Astrocyte of the spinal cord (primary cell): ENCODE data around the gene UBE2O.

ENCODE experiments used
- DNase-seq: peaks from one replicate; pipeline ENCODE4 v3.0.0; 2011; ENCODE audit warnings: low read depth, low spot score
- H3K4me3 ChIP-seq: 2 replicates; pipeline ENCODE4 v1.5.1; 2011; ENCODE audit warnings: low read depth, mild to moderate bottlenecking, low read length, moderate library complexity
- in situ Hi-C: cut with HindIII; loops from 2 replicates; pipeline ENCODE4 v1.10.0; 2017; ENCODE audit warnings: low sequenced_read_pairs
- TF ChIP-seq, protein P1 (sequence below): IDR thresholded peaks from 2 replicates; pipeline ENCODE4 v1.5.1; 2012; ENCODE audit warnings: low read depth, mild to moderate bottlenecking, low read length, inconsistent platforms

Gene UBE2O

DNA sequence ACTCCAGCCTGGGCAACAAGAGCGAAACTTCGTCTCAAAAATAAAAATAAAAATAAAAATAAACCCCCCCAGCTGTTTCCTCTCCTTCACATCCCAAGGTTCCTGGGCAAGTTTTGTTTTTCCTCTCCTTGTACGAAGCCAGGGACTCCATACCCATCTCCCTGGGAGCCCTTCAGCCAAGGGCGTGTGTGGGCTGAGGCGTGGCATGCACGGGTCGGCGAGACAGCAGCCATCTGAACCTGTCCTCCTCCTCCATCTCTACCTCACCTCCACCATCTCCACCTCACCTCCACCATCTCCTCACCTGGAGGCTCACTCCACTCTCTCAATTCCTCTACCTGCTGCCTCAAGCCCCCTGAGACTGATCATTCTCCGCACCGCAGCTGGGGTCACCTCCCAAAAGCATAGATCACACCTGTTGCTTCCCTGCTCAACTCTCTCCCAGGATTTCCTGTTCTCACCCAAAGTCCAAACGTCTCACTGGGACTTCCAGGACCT, 31.3 kb upstream of the UBE2O start:
- in situ Hi-C loops: no loop called here

DNA sequence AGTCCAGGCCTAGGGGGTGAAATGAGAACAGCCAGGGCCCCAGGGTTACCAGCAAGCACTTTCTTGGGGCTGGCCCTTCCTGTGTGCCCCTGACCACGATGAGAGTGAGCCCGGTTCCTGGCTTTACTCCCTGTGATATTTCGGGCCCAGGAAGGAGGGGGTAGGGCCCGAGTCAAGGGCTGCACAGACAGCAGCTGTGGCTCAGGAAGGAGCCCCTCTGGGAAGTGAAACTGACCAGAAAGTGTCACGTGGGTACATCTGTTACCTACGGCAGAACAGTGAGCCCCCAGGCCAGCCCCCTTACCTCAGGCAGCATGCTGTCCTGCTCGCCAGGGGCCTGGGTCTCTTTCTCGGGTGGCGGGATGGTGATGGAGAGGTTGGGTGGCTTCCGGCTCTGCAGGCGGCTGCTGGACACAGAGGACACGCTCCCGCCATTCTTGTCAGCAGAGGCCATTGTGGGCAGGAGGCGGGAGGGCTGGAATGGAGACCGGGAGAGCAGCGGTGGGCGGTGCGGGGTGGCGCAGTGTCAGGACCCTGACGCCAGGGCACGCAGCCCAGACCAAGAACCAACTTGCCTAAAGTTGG, 28.2 kb upstream of the UBE2O start:
- no peak overlapping the region for H3K4me3 ChIP-seq
- DNase-seq: no peak
- TF ChIP-seq, protein P1, sequence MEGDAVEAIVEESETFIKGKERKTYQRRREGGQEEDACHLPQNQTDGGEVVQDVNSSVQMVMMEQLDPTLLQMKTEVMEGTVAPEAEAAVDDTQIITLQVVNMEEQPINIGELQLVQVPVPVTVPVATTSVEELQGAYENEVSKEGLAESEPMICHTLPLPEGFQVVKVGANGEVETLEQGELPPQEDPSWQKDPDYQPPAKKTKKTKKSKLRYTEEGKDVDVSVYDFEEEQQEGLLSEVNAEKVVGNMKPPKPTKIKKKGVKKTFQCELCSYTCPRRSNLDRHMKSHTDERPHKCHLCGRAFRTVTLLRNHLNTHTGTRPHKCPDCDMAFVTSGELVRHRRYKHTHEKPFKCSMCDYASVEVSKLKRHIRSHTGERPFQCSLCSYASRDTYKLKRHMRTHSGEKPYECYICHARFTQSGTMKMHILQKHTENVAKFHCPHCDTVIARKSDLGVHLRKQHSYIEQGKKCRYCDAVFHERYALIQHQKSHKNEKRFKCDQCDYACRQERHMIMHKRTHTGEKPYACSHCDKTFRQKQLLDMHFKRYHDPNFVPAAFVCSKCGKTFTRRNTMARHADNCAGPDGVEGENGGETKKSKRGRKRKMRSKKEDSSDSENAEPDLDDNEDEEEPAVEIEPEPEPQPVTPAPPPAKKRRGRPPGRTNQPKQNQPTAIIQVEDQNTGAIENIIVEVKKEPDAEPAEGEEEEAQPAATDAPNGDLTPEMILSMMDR: no peak
- in situ Hi-C loops: no loop called here

More for the DNA sequence above, 31.3 kb upstream of the UBE2O start:
- no peak for DNase-seq
- TF ChIP-seq, protein P1: no peak
- H3K4me3 ChIP-seq: no peak overlapping the region

DNA sequence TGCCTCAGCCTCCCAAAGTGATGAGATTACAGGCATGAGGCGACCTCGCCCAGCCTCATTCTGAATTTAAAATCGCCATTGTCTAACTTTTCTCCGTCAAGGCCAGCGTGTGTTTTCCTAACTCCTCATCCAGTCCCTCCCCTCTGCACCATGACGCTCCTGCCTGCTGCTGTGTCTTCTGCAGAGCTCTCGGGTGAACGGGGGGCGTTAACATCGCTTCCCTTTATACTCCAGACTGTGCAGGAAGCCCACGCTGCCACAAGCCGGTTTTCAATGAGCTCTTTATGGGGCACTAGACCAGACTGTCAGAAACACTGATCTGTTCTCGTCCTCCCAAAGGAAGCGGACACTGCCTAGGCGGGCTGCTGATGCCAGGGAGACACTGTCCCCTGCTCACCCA, 27.7 kb upstream of the UBE2O start:
- DNase-seq: no peak
- TF ChIP-seq, protein P1: no peak
- H3K4me3 ChIP-seq: no peak overlapping the region
- in situ Hi-C loops: no loop called here

DNA sequence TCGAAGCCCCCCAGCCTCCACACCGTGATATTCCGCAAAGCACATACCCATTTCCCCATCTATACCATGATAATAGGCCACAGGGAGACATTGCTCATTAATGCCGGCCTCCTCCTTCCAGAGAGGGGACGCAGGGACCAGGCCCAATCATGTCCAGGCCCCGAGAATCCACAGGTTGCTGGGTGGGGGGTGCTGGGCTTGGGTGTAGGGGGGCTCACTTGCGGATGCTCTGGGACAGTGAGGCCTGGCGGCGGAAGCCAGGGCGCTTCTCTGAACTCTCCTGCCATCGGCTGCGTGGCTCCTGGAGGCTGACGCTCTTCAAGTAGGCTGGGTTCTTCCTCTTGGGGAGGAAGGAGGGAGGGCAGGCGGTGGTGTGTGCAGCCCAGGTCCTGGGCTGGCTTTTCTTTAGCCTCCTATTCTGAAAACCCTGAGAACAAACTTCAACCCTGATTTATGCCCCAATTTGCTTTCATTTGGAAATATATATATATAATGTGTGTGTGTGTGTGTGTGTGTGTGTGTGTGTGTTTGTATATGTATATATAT, 26.6 kb upstream of the UBE2O start:
- in situ Hi-C loops: no loop called here
- TF ChIP-seq, protein P1: no peak

DNA sequence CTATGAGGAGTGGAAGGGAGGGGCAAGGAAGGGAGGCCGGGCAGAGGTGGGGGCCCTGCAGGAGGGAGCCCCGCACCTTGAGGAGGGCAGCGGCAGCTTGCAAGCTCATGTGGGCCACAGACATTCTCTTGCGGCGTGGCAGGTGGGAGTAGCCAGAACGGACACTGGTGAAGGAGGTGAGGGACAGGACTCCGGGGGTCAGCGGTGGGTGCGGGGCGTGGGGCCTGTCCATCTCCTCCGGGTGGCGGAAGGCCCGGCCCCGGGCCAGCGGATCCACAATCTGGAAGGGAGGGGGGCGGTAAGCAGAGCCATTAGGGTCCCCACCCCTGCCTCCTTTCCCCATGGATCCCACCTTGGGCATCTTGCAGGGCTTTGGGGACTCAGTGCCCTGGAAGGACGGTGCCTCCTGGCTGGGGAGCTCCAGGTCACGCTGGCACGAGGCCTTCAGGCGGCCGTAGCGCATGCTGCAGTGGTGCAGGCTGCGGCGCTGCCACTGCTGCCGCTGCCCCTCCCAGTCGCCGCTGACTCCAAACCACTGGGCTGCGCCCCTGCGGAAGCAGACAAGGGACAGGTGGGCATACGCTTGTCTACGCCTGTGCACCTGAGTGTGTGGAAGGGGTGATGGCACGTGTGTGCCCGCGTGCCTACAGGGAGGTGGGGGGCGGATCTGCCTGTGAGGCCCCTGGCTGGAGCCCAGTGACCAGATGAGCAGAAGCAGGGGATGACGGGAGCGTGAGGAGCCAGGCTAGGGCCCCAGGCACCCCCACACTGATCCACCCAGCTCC, 26.0 kb upstream of the UBE2O start:
- TF ChIP-seq, protein P1: no peak
- no peak for DNase-seq
- no peak overlapping the region for H3K4me3 ChIP-seq
- in situ Hi-C loops: no loop called here

More for the DNA sequence above, 26.6 kb upstream of the UBE2O start:
- no peak for DNase-seq
- no peak overlapping the region for H3K4me3 ChIP-seq

DNA sequence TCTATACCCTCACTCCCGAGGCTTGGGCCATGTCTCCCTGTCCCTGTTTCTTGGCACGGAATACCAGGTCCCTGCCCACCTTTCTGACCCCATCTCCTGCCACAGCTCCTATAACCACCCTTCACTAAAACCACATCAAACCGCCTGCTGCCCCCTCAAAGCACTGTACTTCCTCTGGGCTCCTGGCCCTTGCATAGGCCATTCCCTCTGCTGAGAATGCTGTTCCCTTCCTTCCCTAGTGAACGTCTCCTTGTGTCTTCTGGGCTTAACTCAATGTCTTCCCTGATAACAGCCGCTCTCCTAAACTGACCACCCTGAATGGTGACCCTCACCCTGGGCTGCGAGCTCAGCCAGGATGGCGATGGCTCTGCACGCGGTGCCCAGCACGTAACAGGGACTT, 25.1 kb upstream of the UBE2O start:
- no peak overlapping the region for H3K4me3 ChIP-seq
- in situ Hi-C loops: no loop called here
- DNase-seq: no peak
- TF ChIP-seq, protein P1: no peak
